GM21723 (cell line): ENCODE measurements around the gene ARHGAP40.
"Not testable (repeated sequence)": the region's sequence is repeated elsewhere in the genome, so short reads cannot be mapped to it uniquely, and the experiment has no call there.

Experiments
- ATAC-seq: cut with Tn5 transposase; IDR thresholded peaks from one replicate; pipeline ENCODE4 v1.9.1; 2021; ENCODE audit warnings: mild to moderate bottlenecking, moderate library complexity; ENCODE audit not compliant: unreplicated experiment

Gene ARHGAP40

DNA sequence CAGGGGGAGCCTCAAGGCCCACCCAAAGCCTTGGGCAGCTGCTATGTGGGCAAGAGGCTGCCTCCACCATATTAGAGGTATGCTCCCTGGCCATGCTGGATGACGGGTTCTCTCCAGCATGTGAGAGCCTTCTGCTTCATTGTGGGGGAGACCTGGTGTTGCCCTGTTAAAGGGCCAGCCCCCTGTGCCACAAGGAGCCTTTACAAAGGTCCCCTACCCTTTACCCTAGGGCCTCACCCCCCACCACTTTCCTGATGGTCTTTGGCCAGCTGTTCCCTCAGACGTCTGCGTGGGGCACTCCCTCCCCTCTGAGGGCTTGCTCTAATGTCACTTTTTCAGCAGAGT is 15.5 kb upstream of the ARHGAP40 start:
- no peak for ATAC-seq

GRCh38 chr20:38588303-38588702 is 13.3 kb upstream of the ARHGAP40 start:
- no peak for ATAC-seq

- ATAC-seq, result no peak
Measured at GRCh38 chr20:38589351-38589750, 12.3 kb upstream of the ARHGAP40 start.

DNA sequence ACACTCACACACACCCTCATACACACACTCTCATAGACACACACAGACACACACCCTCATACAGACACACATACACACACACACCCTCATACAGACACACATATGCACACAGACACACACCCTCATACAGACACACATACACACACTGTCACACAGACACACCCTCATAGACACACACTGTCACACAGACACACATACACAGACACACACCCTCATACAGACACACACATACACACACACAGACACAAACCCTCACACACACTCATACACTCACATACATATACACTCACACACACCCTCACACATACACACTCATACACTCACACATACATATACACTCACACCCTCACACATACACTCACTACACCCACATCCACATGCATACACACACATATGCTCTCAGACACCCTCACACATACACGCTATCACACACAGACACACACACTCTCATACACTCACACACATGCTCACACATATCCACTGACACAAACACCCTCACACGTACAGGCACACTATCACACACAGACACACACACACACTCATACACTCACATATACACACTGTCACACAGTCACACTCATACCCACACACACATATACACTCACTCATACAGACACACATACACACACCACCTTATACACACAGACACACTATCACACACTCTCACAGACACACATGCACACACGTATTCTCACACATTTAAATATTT is 11.5 kb upstream of the ARHGAP40 start:
- no peak for ATAC-seq

DNA sequence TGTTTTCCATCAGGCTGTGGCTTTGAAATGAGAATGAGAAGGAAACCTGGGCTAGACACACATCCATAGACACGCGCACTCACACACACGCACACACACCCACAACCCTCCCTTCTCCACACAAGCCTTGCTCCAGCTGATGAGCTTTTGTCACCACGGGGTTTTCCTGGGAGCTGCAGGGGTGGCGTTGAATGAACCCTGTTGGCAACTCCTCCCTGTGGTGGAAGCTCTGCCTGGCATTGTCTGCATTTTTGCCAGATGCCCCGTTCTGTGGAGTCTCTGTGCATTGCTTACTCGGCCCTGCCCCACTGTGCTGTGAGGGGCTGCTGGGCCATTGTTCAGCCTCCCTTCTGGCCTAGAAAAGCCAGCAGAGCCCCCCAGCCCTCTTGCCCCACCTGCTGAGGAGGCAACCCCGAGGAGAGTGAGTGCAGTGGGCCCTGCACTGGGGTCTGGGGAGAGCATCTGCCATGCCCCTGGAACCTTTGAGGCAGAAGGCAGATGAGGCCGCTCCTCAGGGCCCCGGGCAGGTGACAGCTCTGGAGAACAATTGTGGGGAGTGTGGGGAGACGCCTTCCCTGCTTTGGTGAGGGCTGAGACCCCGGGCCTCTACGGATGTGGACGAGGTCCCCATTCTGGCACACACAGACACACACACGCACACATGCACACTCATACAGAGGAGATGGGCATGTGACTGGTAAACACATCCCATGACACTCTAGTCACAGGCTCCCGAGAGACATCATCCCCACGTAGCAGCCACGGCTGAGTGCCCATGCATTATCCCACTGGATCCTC is 10.7 kb upstream of the ARHGAP40 start:
- ATAC-seq, result no peak

DNA sequence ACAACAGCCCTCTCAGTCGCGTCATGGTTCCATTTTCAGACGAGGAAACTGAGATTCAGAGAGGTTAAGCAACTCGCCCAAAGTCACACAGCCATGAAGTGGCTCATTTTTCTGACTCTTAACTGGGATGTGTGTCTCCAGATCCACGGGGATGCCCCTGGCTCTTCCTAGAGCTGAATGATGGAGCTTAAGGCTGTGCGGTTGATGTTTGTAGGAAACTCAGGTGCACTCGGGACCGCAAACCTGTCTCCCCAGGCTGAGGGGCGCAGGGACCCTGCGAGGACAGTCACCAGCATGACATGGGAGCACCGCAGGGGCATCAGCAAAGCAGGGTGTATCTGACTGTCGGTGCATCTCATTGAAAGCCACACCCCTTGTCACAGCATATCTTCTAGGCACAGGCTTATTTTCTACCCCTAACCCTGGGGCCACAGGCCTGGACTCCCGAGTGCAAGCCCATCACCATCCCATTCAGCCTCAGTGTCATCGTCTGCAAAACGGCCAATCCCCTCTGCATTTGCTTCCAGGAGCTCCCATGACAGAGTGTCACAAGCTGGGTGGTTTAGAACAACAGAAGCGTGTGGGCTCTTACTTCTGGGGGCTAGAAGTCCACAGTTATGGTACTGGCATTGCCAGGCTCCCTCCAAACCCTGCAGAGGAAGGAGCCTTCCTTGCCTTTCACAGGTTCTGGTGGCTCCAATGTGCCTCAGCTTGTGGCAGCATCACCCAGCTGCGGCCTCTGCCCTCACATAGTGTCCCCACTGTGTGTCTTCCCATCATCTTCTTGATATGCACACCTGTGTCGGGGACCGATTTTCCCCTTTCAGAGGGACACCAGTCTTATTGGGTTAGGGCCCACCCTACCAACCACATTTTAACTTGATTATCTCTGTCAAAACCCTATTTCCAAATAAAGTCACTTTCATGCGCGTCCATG is 9.9 kb upstream of the ARHGAP40 start:
- no peak for ATAC-seq

DNA sequence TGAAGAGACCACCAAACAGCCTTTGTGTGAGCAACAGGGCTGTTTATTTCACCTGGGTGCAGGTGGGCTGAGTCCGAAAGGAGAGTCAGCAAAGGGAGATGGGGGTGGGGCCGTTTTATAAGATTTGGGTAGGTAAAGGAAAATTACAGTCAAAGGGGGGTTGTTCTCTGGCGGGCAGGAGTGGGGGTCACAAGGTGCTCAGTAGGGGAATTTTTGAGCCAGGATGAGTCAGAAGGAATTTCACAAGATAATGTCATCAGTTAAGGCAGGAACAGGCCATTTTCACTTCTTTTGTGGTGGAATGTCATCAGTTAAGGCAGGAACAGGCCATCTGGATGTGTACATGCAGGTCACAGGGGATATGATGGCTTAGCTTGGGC is 9.2 kb upstream of the ARHGAP40 start:
- not testable (repeated sequence) for ATAC-seq

DNA sequence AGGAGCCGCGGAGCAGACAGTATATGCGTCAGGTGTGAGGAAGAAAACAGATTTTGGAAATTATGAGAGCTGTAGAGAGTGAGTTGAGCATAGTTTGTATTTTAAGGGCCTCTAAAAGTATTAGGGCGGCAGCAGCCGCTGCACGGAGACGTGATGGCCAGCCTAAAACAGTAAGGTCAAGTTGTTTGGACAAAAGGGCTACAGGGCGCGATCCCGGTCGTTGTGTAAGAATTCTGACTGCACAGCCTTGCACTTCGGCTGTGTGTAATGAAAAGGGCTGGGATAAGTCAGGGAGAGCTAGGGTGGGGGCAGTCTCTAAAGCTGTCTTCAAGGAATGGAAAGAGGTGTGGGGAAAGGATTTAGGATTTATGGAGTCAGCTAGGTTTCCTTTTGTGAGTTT is 7.3 kb upstream of the ARHGAP40 start:
- not testable (repeated sequence) for ATAC-seq

GRCh38 chr20:38595886-38596285 is 5.7 kb upstream of the ARHGAP40 start:
- ATAC-seq, result not testable (repeated sequence)

- ATAC-seq, result no peak
Measured at GRCh38 chr20:38599410-38599882, 2.2 kb upstream of the ARHGAP40 start.

GRCh38 chr20:38600057-38600456 is 1.6 kb upstream of the ARHGAP40 start:
- ATAC-seq, result no peak

GRCh38 chr20:38602185-38602581 is 574 bp downstream of the ARHGAP40 start:
- no peak for ATAC-seq

DNA sequence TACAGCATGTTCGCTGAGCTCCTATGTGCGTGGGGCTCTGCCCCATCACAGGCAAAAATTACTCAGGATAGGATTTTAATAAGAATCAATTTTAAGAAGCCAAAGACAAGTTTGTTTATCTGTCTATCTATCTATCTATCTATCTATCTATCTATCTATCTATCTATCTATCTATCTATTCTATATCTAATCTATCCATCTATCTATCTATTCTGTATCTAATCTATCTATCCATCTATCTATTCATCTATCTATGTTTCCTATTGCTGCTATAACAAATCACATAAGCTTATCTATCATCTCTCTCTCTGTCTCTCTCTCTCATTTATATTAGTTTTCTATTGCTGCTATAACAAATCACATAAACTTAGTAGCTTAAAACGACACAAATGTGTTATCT is 1.7 kb downstream of the ARHGAP40 start:
- no peak for ATAC-seq

- no peak for ATAC-seq
Measured at GRCh38 chr20:38604873-38605303, 3.3 kb downstream of the ARHGAP40 start.

- ATAC-seq, result no peak
Measured at GRCh38 chr20:38607351-38607750, 5.7 kb downstream of the ARHGAP40 start.

DNA sequence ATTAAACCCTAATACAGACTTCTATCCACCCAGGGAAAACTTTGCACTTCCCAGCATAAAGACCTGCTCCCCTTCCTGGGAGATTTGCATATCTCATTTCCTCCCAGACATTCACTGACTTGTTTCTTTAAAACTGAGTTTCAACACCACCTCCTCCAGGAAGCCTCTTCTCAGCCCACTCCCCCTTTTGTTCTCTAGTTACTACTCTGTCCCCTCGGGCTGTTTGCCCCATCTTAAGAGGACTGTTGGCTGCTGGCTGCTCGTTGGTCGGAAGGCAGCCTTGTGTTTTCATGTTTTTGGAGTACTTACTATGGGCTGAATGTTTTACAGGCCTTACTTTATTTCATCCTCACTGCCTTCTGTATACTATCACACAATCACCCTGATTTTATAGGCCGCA is 6.6 kb downstream of the ARHGAP40 start:
- no peak for ATAC-seq

DNA sequence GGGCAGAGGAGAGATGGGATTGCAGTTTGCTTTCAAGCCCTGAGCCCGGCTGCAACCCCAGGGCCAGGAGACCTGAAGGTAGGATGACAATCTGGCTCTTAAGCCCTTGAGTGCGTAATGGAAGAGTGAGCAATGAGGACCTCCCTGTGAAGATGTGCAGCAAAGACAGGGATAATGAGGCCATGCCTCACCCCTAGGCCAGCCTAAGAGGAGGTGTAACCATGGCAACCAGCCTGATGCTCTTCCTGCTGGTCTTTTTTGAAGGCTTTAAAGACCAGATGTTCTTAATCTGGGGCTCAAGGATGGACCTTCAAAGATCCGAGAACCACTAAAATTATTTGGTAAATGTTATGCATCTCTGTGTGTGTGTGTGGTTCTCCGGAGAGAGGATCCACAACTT is 8.2 kb downstream of the ARHGAP40 start:
- ATAC-seq, result no peak

GRCh38 chr20:38610521-38610920 is 8.9 kb downstream of the ARHGAP40 start:
- no peak for ATAC-seq

- no peak for ATAC-seq
Measured at GRCh38 chr20:38612751-38613515, 11.3 kb downstream of the ARHGAP40 start.

GRCh38 chr20:38615283-38615682 is 13.7 kb downstream of the ARHGAP40 start:
- no peak for ATAC-seq

- no peak for ATAC-seq
Measured at GRCh38 chr20:38616457-38616856, 14.8 kb downstream of the ARHGAP40 start.
